ELF-1 (cell line): ENCODE measurements around the gene MAP7.

ENCODE experiments used
- DNase-seq: peaks from one replicate; pipeline ENCODE4 v3.0.0-alpha.2; 2016; ENCODE audit warnings: low read depth, low spot score

The MAP7 gene

DNA sequence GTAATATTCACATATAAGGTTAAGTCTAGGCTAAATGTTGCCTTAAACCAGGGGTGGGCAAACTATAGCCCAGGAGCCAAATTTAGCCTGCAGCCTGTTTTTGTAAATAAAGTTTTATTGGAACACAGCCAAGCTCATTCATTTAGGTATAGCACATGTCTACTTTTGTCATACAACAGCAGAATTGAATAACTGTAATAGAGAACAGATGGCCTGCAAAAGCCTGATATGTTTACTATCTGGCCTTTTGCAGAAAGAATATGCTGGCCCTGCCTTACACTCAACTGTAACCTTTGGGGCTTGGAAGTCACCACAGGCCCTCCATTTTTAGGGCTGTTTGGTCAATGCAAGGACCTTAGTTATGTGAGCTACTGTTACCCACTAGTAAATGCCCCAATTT is 242.9 kb downstream of the MAP7 start:
- no peak for DNase-seq

DNA sequence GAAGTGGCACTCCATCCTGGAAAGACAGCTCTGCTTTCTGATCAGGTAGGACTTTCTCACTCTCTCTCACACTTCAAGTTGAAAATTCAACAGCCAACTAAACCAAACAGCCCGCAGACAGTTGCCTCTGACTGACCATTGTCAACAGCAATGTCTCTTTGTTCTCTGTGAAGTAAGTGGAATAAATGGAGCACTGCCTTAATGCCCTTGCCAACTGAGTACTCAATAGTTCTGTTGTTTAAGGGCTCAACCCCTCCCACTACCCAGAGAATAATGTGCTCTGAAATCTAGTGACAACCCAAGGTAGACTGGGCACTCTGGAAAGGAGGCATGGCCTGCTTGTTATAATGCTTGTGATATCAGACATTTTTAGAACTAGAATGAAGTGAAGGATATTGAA is 243.8 kb downstream of the MAP7 start:
- DNase-seq: no peak

DNA sequence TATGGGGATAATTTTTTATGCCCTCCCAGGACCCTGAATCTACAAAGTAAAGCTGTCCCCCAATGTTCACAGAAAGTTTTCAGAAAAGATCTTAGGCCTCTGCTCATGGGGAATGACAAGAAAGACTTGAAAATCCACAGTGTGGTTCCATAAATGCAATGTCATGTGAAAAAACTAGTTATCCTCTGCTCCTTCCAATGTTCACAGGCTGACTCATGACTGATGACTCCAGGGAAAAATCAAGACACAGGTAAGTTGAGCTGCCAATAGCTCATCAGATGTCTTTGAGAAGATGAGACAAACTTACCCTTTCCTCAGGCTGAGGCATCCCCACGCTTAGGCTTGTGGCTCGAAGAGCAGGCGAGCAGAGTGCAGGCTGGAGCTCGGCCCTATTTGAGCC is 245.8 kb downstream of the MAP7 start:
- no peak for DNase-seq

DNA sequence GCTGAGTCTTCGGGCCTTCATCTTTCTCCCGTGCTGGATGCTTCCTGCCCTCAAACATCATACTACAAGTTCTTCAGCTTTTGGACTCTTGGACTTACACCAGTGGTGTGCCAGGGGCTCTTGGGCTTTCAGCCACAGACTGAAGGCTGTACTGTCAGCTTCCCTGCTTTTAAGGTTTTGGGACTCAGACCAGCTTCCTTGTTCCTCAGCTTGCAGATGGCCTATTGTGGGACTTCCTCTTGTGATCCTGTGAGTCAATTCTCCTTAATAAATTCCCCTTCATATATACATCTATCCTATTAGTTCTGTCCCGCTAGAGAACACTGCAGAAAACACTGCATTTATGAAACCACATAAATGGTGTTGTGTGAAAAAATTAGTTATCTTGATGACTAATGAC is 246.7 kb downstream of the MAP7 start:
- no peak for DNase-seq

DNA sequence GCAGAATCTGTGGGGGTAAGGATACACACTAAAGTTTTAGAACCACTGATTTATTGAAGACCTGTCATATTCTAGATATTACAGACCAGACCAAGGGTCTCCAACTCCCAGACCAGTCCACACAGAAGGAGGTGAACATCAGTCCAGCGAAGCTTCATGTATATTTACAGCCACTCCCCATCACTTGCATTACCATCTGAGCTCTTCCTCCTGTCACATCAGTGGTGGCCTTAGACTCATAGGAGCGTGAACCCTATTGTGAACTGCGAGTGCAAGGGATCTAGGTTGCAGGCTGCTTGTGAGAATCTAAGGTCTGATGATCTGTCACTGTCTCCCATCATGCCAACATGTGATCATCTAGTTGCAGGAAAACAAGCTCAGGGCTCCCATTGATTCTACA is 255.6 kb downstream of the MAP7 start:
- no peak for DNase-seq
